ENCODE measurements around the gene SH3RF3. TPM values are rescaled to one million over a fixed set of nuclear protein-coding genes. Genes with fewer than 3 reads are reported as not detected.

The SH3RF3 gene
- total and polyA plus RNA-seq, 9 of the 15 experiments (the other 6 are each of a cell fraction or from before 2014, with no cell fraction given), result 0.02 TPM; not detected in 8

DNA sequence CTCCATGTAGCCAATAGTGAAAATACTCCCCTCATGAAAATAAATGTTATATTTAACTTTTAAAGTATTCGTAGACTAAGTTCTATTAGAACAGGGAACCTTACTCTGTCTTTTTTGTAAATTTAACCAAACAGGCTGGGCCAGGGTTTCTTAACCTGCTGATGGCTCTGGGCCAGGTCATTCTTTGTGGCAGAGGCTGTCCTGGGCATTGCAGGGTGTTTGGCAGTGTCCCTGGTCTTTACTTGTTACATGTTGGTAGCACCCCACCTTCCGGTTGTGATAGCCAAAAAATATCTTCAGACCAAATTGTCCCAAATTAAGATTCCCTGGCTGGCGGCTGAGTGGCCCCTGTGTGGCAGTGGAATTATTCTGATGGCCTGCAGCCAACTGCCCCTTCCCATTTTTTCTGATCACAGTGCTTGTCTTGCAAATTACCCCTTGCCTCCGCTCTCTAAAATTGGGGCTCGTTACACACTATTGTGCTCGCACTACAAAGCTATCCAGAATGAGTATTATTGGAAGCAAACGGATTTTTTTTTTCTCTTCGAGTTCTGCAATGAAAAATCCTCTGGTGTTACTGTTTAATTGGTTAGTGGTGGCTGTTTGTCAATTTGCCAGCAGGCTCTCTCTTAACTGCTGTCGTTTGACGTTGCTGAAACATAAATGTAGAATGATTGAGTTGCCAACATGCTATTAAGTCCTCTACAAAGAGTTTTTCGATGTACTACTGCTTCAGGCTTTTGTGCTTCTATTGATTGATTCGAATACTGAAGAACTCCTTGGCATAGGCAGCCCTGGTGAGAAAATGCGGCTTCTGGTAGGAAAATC is 216.9 kb downstream of the SH3RF3 start (continued):
- TF ChIP-seq, protein P1, sequence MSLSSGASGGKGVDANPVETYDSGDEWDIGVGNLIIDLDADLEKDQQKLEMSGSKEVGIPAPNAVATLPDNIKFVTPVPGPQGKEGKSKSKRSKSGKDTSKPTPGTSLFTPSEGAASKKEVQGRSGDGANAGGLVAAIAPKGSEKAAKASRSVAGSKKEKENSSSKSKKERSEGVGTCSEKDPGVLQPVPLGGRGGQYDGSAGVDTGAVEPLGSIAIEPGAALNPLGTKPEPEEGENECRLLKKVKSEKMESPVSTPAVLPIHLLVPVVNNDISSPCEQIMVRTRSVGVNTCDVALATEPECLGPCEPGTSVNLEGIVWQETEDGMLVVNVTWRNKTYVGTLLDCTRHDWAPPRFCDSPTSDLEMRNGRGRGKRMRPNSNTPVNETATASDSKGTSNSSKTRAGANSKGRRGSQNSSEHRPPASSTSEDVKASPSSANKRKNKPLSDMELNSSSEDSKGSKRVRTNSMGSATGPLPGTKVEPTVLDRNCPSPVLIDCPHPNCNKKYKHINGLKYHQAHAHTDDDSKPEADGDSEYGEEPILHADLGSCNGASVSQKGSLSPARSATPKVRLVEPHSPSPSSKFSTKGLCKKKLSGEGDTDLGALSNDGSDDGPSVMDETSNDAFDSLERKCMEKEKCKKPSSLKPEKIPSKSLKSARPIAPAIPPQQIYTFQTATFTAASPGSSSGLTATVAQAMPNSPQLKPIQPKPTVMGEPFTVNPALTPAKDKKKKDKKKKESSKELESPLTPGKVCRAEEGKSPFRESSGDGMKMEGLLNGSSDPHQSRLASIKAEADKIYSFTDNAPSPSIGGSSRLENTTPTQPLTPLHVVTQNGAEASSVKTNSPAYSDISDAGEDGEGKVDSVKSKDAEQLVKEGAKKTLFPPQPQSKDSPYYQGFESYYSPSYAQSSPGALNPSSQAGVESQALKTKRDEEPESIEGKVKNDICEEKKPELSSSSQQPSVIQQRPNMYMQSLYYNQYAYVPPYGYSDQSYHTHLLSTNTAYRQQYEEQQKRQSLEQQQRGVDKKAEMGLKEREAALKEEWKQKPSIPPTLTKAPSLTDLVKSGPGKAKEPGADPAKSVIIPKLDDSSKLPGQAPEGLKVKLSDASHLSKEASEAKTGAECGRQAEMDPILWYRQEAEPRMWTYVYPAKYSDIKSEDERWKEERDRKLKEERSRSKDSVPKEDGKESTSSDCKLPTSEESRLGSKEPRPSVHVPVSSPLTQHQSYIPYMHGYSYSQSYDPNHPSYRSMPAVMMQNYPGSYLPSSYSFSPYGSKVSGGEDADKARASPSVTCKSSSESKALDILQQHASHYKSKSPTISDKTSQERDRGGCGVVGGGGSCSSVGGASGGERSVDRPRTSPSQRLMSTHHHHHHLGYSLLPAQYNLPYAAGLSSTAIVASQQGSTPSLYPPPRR (CRISPR knock-in tag; IDR thresholded peaks at IDR 0.05; ENCODE audit: borderline replicate concordance), result no peak
- TF ChIP-seq TCF3 (CRISPR knock-in tag; IDR thresholded peaks at IDR 0.05) (no peak), KLF1 (tag; IDR thresholded peaks at IDR 0.05) (no peak)

DNA sequence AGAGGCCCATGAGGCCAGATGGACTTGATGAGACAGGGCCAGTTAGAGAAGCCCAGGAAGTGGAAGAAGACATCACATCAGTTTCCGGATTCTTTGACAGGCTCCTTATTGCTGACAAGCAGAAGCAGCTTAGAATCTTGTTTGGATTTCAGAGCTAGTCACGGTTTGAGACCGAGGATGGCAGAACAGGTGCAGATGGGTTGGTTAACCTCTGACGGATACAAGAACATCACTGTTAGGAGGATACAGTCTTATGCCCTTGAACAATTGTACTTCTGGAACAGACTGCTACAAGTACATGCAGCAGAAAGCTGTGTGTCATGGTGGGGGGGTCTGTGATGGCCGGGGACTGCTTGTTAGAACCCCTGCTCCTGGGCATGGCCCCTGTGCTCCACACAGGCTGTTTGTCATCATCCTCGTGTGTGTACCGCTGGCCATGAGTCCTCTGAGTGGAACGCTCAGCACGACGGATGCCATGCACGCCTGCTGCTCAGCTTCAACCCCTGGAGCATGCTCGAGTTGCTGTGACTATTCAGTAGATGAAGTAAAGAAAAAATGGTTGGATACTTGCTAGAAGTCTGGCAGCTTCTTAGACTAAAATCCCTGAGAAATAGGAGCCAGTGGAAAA is 217.7 kb downstream of the SH3RF3 start:
- DNase-seq (ENCODE audit: extremely low read depth in 1 of 4, low spot score in 3 of 4) (no peak), FAIRE-seq (no peak), ATAC-seq (no peak)
- Histone ChIP-seq H3K4me2 (ENCODE audit: insufficient read depth, low read length) (no peak overlapping the region), H3K36me3 (ENCODE audit: control insufficient read depth, insufficient read depth, low read length) (no peaks in the 10 kb centered on the region), H3K4me1 (replicated peaks in 1 of 2; ENCODE audit: control insufficient read depth in 2 of 2, insufficient read depth in 2 of 2, low read length in 2 of 2) (no peaks in the 10 kb centered on the region), H4K20me1 (replicated peaks; ENCODE audit: control insufficient read depth, insufficient read depth, low read length) (0 out of 2 replicates have a peak, but pooled peaks cover 4% of the 10 kb centered on the region), H3K4me3 (no peak overlapping the region), H3K27ac (ENCODE audit: extremely low read depth, low read depth, low read length) (no peak overlapping the region), H3K9ac (ENCODE audit: insufficient read depth in 1 of 2, low read depth in 2 of 2, low read length in 2 of 2) (no peak overlapping the region), H3K9me3 (replicated peaks; ENCODE audit: control insufficient read depth, insufficient read depth, low read depth, low read length) (no peaks in the 10 kb centered on the region), H3K27me3 (ENCODE audit: control insufficient read depth in 2 of 2, insufficient read depth in 2 of 2, low read length in 2 of 2) (peaks cover 17 to 66% of the 10 kb centered on the region in 2 experiments; a peak in 3 of 5 replicates), H3K79me2 (ENCODE audit: control insufficient read depth, insufficient read depth, low read length) (no peaks in the 10 kb centered on the region), H2AFZ (ENCODE audit: low read depth, low read length) (no peak overlapping the region), H3K9me1 (ENCODE audit: control insufficient read depth, insufficient read depth, low read length) (no peaks in the 10 kb centered on the region)
- ChIA-PET POLR2A (no interaction called here), CTCF (ENCODE audit: low intra/inter-chr PET ratio) (no interaction called here)
- WGBS (ENCODE audit: insufficient coverage, low coverage, missing lambda C conversion rate), result under 1% methylated on average over 12 of the region's 12 CpGs
- in situ Hi-C loops (cut with MboI) (no loop called here), intact Hi-C loops (cut with micrococcal nuclease) (no loop called here)
- BruUV-seq (replicated peaks), result no TSS peak
- TF ChIP-seq NBN (IDR thresholded peaks at IDR 0.05; ENCODE audit: low read depth), result no peak
- TF ChIP-seq, protein P2, sequence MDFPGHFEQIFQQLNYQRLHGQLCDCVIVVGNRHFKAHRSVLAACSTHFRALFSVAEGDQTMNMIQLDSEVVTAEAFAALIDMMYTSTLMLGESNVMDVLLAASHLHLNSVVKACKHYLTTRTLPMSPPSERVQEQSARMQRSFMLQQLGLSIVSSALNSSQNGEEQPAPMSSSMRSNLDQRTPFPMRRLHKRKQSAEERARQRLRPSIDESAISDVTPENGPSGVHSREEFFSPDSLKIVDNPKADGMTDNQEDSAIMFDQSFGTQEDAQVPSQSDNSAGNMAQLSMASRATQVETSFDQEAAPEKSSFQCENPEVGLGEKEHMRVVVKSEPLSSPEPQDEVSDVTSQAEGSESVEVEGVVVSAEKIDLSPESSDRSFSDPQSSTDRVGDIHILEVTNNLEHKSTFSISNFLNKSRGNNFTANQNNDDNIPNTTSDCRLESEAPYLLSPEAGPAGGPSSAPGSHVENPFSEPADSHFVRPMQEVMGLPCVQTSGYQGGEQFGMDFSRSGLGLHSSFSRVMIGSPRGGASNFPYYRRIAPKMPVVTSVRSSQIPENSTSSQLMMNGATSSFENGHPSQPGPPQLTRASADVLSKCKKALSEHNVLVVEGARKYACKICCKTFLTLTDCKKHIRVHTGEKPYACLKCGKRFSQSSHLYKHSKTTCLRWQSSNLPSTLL (IDR thresholded peaks at IDR 0.05), result no peak
- no peak for TF ChIP-seq ZFP1 (CRISPR knock-in tag; IDR thresholded peaks at IDR 0.05)
